ENCODE measurements around the gene IFT20.

GRCh38 chr17:28342313-28342712, 7.0 kb upstream of the IFT20 start:
- TF ChIP-seq POLR2A (IDR thresholded peaks at IDR 0.05): no peak
- TF ChIP-seq, protein P1, sequence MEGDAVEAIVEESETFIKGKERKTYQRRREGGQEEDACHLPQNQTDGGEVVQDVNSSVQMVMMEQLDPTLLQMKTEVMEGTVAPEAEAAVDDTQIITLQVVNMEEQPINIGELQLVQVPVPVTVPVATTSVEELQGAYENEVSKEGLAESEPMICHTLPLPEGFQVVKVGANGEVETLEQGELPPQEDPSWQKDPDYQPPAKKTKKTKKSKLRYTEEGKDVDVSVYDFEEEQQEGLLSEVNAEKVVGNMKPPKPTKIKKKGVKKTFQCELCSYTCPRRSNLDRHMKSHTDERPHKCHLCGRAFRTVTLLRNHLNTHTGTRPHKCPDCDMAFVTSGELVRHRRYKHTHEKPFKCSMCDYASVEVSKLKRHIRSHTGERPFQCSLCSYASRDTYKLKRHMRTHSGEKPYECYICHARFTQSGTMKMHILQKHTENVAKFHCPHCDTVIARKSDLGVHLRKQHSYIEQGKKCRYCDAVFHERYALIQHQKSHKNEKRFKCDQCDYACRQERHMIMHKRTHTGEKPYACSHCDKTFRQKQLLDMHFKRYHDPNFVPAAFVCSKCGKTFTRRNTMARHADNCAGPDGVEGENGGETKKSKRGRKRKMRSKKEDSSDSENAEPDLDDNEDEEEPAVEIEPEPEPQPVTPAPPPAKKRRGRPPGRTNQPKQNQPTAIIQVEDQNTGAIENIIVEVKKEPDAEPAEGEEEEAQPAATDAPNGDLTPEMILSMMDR (IDR thresholded peaks at IDR 0.05 in 8 of 11, conservative IDR thresholded peaks at IDR 0.05 in 3 of 11): no peak
